ENCODE data around the gene GPR31.

- TF ChIP-seq POLR2A (IDR thresholded peaks at IDR 0.05; ENCODE audit: low read depth, low read length): no peak
- no peak for TF ChIP-seq USF2 (IDR thresholded peaks at IDR 0.05; ENCODE audit: low read depth, low read length)
- TF ChIP-seq MAZ (IDR thresholded peaks at IDR 0.05; ENCODE audit: borderline replicate concordance, low read depth, low read length): no peak
- no peak for TF ChIP-seq CTCF (conservative IDR thresholded peaks at IDR 0.05; ENCODE audit: low read depth, low read length)
- TF ChIP-seq CEBPB (IDR thresholded peaks at IDR 0.05; ENCODE audit: low read depth, low read length): no peak
- TF ChIP-seq SMC3 (IDR thresholded peaks at IDR 0.05; ENCODE audit: low read depth, low read length): no peak
- no peak for TF ChIP-seq MXI1 (IDR thresholded peaks at IDR 0.05; ENCODE audit: borderline replicate concordance, low read depth, low read length)
- no peak for TF ChIP-seq RAD21 (IDR thresholded peaks at IDR 0.05; ENCODE audit: low read length)
- no peak for TF ChIP-seq FOS (IDR thresholded peaks at IDR 0.05; ENCODE audit: low read depth, low read length)
- TF ChIP-seq ELK1 (IDR thresholded peaks at IDR 0.05; ENCODE audit: borderline replicate concordance, low read depth, low read length): no peak
- no peak for TF ChIP-seq BHLHE40 (IDR thresholded peaks at IDR 0.05; ENCODE audit: low read depth, low read length)
- no peak for TF ChIP-seq RFX5 (IDR thresholded peaks at IDR 0.05; ENCODE audit: low read depth, low read length)
- no peak for TF ChIP-seq CHD1 (IDR thresholded peaks at IDR 0.05; ENCODE audit: low read depth, low read length)
These were observed 6.7 kb downstream of the GPR31 start for GRCh38 chr6:167150941-167151549.
